Smooth muscle cell (in vitro differentiated cells): ENCODE data around the gene RBM25. TPM values are rescaled to one million over a fixed set of nuclear protein-coding genes. Genes with fewer than 3 reads are reported as not detected.

Experiments used
- DNase-seq: peaks from one replicate; lab custom pipeline; 2025; ENCODE audit not compliant: unreplicated experiment; lab: John Stamatoyannopoulos, UW
- H2AFZ ChIP-seq: fragments of 200-600 bp; sonication (generic); 2 replicates; pipeline ENCODE4 v1.6.0; 2016; ENCODE audit warnings: antibody characterized with exemption, low read depth, mild to moderate bottlenecking
- H3F3A ChIP-seq: fragments of 200-600 bp; sonication (generic); 2 replicates; pipeline ENCODE4 v1.6.0; 2017; ENCODE audit warnings: antibody characterized with exemption, low read depth
- H3K27ac ChIP-seq: fragments of 200-600 bp; sonication (generic); 2 replicates; pipeline ENCODE4 v1.5.1; 2016; ENCODE audit warnings: low read depth, mild to moderate bottlenecking
- H3K27me3 ChIP-seq: fragments of 200-600 bp; sonication (generic); 2 replicates; pipeline ENCODE4 v1.6.1; 2016; ENCODE audit warnings: low read depth, mild to moderate bottlenecking
- H3K36me3 ChIP-seq: fragments of 200-600 bp; sonication (generic); 2 replicates; pipeline ENCODE4 v1.5.1; 2016; ENCODE audit warnings: low read depth
- H3K4me1 ChIP-seq: fragments of 200-600 bp; sonication (generic); 2 replicates; pipeline ENCODE4 v1.5.1; 2016; ENCODE audit warnings: low read depth
- H3K4me2 ChIP-seq: fragments of 200-600 bp; sonication (generic); 2 replicates; pipeline ENCODE4 v1.6.0; 2016; ENCODE audit warnings: mild to moderate bottlenecking
- H3K4me3 ChIP-seq: fragments of 200-600 bp; sonication (generic); 2 replicates; pipeline ENCODE4 v1.5.1; 2016; ENCODE audit warnings: mild to moderate bottlenecking
- H3K79me2 ChIP-seq: fragments of 200-600 bp; sonication (generic); 2 replicates; pipeline ENCODE4 v1.6.0; 2016; ENCODE audit warnings: low read depth, mild to moderate bottlenecking
- H3K9ac ChIP-seq: fragments of 200-600 bp; sonication (generic); 2 replicates; pipeline ENCODE4 v1.6.0; 2016; ENCODE audit warnings: low read depth
- H3K9me3 ChIP-seq: fragments of 200-600 bp; sonication (generic); replicated peaks from 2 replicates; pipeline ENCODE4 v1.5.1; 2016; ENCODE audit warnings: low read depth
- H4K20me1 ChIP-seq: fragments of 200-600 bp; sonication (generic); 2 replicates; pipeline ENCODE4 v1.6.0; 2016; ENCODE audit warnings: low read depth
- CTCF ChIP-seq: fragments of 200-600 bp; sonication (generic); IDR thresholded peaks from 2 replicates; pipeline ENCODE4 v1.5.1; 2017; ENCODE audit warnings: borderline replicate concordance, mild to moderate bottlenecking, antibody characterized with exemption; ENCODE audit not compliant: insufficient read depth, poor library complexity, severe bottlenecking
- WGBS: methylation state at CpG from one replicate; pipeline ENCODE4 v1.1.7; 2016; ENCODE audit warnings: low lambda C conversion rate; 5-methylcytosine and 5-hydroxymethylcytosine counted together
- polyA plus RNA-seq: library from polyadenylated mRNA; unstranded; fragments of >200 nt; fragmentation: Nextera tagmentation; extraction: Ambion mirVana; gene quantifications from 2 replicates; pipeline ENCODE4 v1.2.1, GENCODE V29; 2016
- total RNA-seq: library from RNA; depleted of rRNA; stranded (reverse); fragments of >200 nt; gene quantifications from 2 replicates; pipeline ENCODE4 v1.2.3, GENCODE V29; 2014

Gene RBM25
- total and polyA plus RNA-seq, 2 experiments from 2014 or later: 42.0 to 76.0 TPM

- Histone ChIP-seq H3K4me3 (no peak overlapping the region), H3K79me2 (no peaks in the 10 kb centered on the region), H3F3A (no peaks in the 10 kb centered on the region), H3K9ac (no peak overlapping the region), H3K27ac (no peak overlapping the region), H3K9me3 (no peaks in the 10 kb centered on the region), H2AFZ (no peak overlapping the region), H3K4me1 (no peaks in the 10 kb centered on the region), H3K27me3 (no peaks in the 10 kb centered on the region), H3K36me3 (no peaks in the 10 kb centered on the region), H3K4me2 (no peak overlapping the region), H4K20me1 (no peaks in the 10 kb centered on the region)
- TF ChIP-seq CTCF: no peak
- WGBS: 91% methylated on average over 1 of the region's 1 CpG
- DNase-seq: no peak
These were observed 10.5 kb upstream of the RBM25 start for GRCh38 chr14:73047808-73048207.

GRCh38 chr14:73049428-73049827 is 8.9 kb upstream of the RBM25 start:
- no peaks in the 10 kb centered on the region for H3F3A ChIP-seq
- DNase-seq: no peak
- H3K27me3 ChIP-seq: no peaks in the 10 kb centered on the region
- no peaks in the 10 kb centered on the region for H3K9me3 ChIP-seq
- no peak for TF ChIP-seq CTCF
- no peak overlapping the region for H3K4me3 ChIP-seq
- no peaks in the 10 kb centered on the region for H3K4me1 ChIP-seq
- H3K79me2 ChIP-seq: no peaks in the 10 kb centered on the region
- H2AFZ ChIP-seq: no peak overlapping the region
- no peak overlapping the region for H3K4me2 ChIP-seq
- H4K20me1 ChIP-seq: no peaks in the 10 kb centered on the region
- H3K36me3 ChIP-seq: no peaks in the 10 kb centered on the region
- no peak overlapping the region for H3K27ac ChIP-seq
- WGBS: 65% methylated on average over 4 of the region's 4 CpGs
- no peak overlapping the region for H3K9ac ChIP-seq

GRCh38 chr14:73055251-73055650 is 3.1 kb upstream of the RBM25 start:
- H2AFZ ChIP-seq: no peak overlapping the region
- TF ChIP-seq CTCF: no peak
- peaks cover 15% of the 10 kb centered on the region for H4K20me1 ChIP-seq
- H3K9me3 ChIP-seq: no peaks in the 10 kb centered on the region
- WGBS: 84% methylated on average over 1 of the region's 1 CpG
- no peak overlapping the region for H3K4me2 ChIP-seq
- peaks cover 12% of the 10 kb centered on the region for H3K4me1 ChIP-seq
- no peaks in the 10 kb centered on the region for H3K27me3 ChIP-seq
- no peak overlapping the region for H3K4me3 ChIP-seq
- no peak overlapping the region for H3K9ac ChIP-seq
- H3K27ac ChIP-seq: no peak overlapping the region
- DNase-seq: no peak
- no peaks in the 10 kb centered on the region for H3F3A ChIP-seq
- no peaks in the 10 kb centered on the region for H3K36me3 ChIP-seq
- H3K79me2 ChIP-seq: peaks cover 15% of the 10 kb centered on the region

- no peaks in the 10 kb centered on the region for H3F3A ChIP-seq
- peak overlapping the region; percentile 85 for H3K4me3 ChIP-seq
- H3K4me1 ChIP-seq: peaks cover 18% of the 10 kb centered on the region
- H3K79me2 ChIP-seq: peaks cover 41% of the 10 kb centered on the region
- 3% methylated on average over 8 of the region's 8 CpGs for WGBS
- peaks cover 41% of the 10 kb centered on the region for H4K20me1 ChIP-seq
- H3K9ac ChIP-seq: peak overlapping the region; percentile 88
- H2AFZ ChIP-seq: peak overlapping the region; percentile 92
- H3K27ac ChIP-seq: peak overlapping the region; percentile 96
- H3K27me3 ChIP-seq: no peaks in the 10 kb centered on the region
- peak overlapping the region; percentile 86 for H3K4me2 ChIP-seq
- H3K36me3 ChIP-seq: no peaks in the 10 kb centered on the region
- H3K9me3 ChIP-seq: no peaks in the 10 kb centered on the region
- no peak for TF ChIP-seq CTCF
- no peak for DNase-seq
These were observed 450 bp upstream of the RBM25 start for GRCh38 chr14:73057944-73058223.
